Measurements from ENCODE around the gene ALG1L2. TPM values are rescaled to one million over a fixed set of nuclear protein-coding genes. Genes with fewer than 3 reads are reported as not detected.
"Not testable (repeated sequence)": the region's sequence is repeated elsewhere in the genome, so short reads cannot be mapped to it uniquely, and the experiment has no call there.

The ALG1L2 gene
- polyA plus RNA-seq, 3 donors, result not detected

- H3K27me3 Mint-ChIP-seq (ENCODE audit: low read depth in 3 of 3); H3K79me2 ChIP-seq (ENCODE audit: insufficient read depth, low read length); H3K9ac ChIP-seq (ENCODE audit: insufficient read depth, low read length, poor library complexity, severe bottlenecking); H3K27ac Mint-ChIP-seq; H3K36me3 Mint-ChIP-seq; H3K4me2 ChIP-seq (replicated peaks; ENCODE audit: extremely low read depth, low read length, poor library complexity, severe bottlenecking); H3K4me1 ChIP-seq (ENCODE audit: control insufficient read depth in 1 of 2, insufficient read depth in 2 of 2, low read length in 2 of 2); H2AFZ ChIP-seq (ENCODE audit: insufficient read depth, low read depth, low read length, poor library complexity, severe bottlenecking); H3K4me3 ChIP-seq (replicated peaks in 1 of 3; ENCODE audit: low read depth in 2 of 3, low read length in 3 of 3); H3K9me3 Mint-ChIP-seq; H3K36me3 ChIP-seq (replicated peaks in 1 of 2; ENCODE audit: control insufficient read depth in 1 of 2, insufficient read depth in 2 of 2, low read length in 2 of 2); H3K9me3 ChIP-seq (replicated peaks in 1 of 2; ENCODE audit: control insufficient read depth in 1 of 2, insufficient read depth in 1 of 2, low read length in 2 of 2); H4K20me1 ChIP-seq (ENCODE audit: insufficient read depth, low read length); H3K27me3 ChIP-seq (ENCODE audit: control insufficient read depth in 2 of 2, insufficient read depth in 2 of 2, low read length in 2 of 2); intact Hi-C loops (cut with micrococcal nuclease); H3K27ac ChIP-seq (ENCODE audit: low read depth in 1 of 2, low read length in 2 of 2); DNase-seq; H3K4me3 Mint-ChIP-seq; H3K4me1 Mint-ChIP-seq: not testable (repeated sequence)
- WGBS (ENCODE audit: insufficient coverage), result no CpG with 5 or more reads among the region's 8 CpGs
Observed at GRCh38 chr3:130138992-130139391, 57.4 kb downstream of the ALG1L2 start.

- H3K4me3 ChIP-seq (replicated peaks in 1 of 3; ENCODE audit: low read depth in 2 of 3, low read length in 3 of 3); intact Hi-C loops (cut with micrococcal nuclease); H3K27ac Mint-ChIP-seq; H3K4me1 Mint-ChIP-seq; H3K4me2 ChIP-seq (replicated peaks; ENCODE audit: extremely low read depth, low read length, poor library complexity, severe bottlenecking); DNase-seq; H3K27ac ChIP-seq (ENCODE audit: low read depth in 1 of 2, low read length in 2 of 2); H3K27me3 Mint-ChIP-seq (ENCODE audit: low read depth in 3 of 3); H3K9me3 Mint-ChIP-seq; H3K36me3 ChIP-seq (replicated peaks in 1 of 2; ENCODE audit: control insufficient read depth in 1 of 2, insufficient read depth in 2 of 2, low read length in 2 of 2); H3K4me1 ChIP-seq (ENCODE audit: control insufficient read depth in 1 of 2, insufficient read depth in 2 of 2, low read length in 2 of 2); H3K9ac ChIP-seq (ENCODE audit: insufficient read depth, low read length, poor library complexity, severe bottlenecking); H3K36me3 Mint-ChIP-seq; H3K79me2 ChIP-seq (ENCODE audit: insufficient read depth, low read length); H4K20me1 ChIP-seq (ENCODE audit: insufficient read depth, low read length); H3K27me3 ChIP-seq (ENCODE audit: control insufficient read depth in 2 of 2, insufficient read depth in 2 of 2, low read length in 2 of 2); H3K4me3 Mint-ChIP-seq; H2AFZ ChIP-seq (ENCODE audit: insufficient read depth, low read depth, low read length, poor library complexity, severe bottlenecking); H3K9me3 ChIP-seq (replicated peaks in 1 of 2; ENCODE audit: control insufficient read depth in 1 of 2, insufficient read depth in 1 of 2, low read length in 2 of 2): not testable (repeated sequence)
- whole genome bisulfite sequencing (ENCODE audit: insufficient coverage), result 93% methylated on average over 9 of the region's 16 CpGs
Observed at GRCh38 chr3:130140756-130141155, 59.1 kb downstream of the ALG1L2 start.

- H3K9ac ChIP-seq (ENCODE audit: insufficient read depth, low read length, poor library complexity, severe bottlenecking); H3K27me3 Mint-ChIP-seq (ENCODE audit: low read depth in 3 of 3); H3K4me1 Mint-ChIP-seq; H2AFZ ChIP-seq (ENCODE audit: insufficient read depth, low read depth, low read length, poor library complexity, severe bottlenecking); H3K79me2 ChIP-seq (ENCODE audit: insufficient read depth, low read length); H4K20me1 ChIP-seq (ENCODE audit: insufficient read depth, low read length); intact Hi-C loops (cut with micrococcal nuclease); H3K4me3 Mint-ChIP-seq; H3K9me3 Mint-ChIP-seq; H3K27ac ChIP-seq (ENCODE audit: low read depth in 1 of 2, low read length in 2 of 2); H3K36me3 ChIP-seq (replicated peaks in 1 of 2; ENCODE audit: control insufficient read depth in 1 of 2, insufficient read depth in 2 of 2, low read length in 2 of 2); DNase-seq; H3K27me3 ChIP-seq (ENCODE audit: control insufficient read depth in 2 of 2, insufficient read depth in 2 of 2, low read length in 2 of 2); H3K4me1 ChIP-seq (ENCODE audit: control insufficient read depth in 1 of 2, insufficient read depth in 2 of 2, low read length in 2 of 2); H3K36me3 Mint-ChIP-seq; H3K4me3 ChIP-seq (replicated peaks in 1 of 3; ENCODE audit: low read depth in 2 of 3, low read length in 3 of 3); H3K27ac Mint-ChIP-seq; H3K9me3 ChIP-seq (replicated peaks in 1 of 2; ENCODE audit: control insufficient read depth in 1 of 2, insufficient read depth in 1 of 2, low read length in 2 of 2); H3K4me2 ChIP-seq (replicated peaks; ENCODE audit: extremely low read depth, low read length, poor library complexity, severe bottlenecking): not testable (repeated sequence)
- 95% methylated on average over 4 of the region's 13 CpGs for WGBS (ENCODE audit: insufficient coverage)
Observed at GRCh38 chr3:130143648-130144327, 62.2 kb downstream of the ALG1L2 start.

- H3K36me3 Mint-ChIP-seq; H3K9ac ChIP-seq (ENCODE audit: insufficient read depth, low read length, poor library complexity, severe bottlenecking); DNase-seq; H2AFZ ChIP-seq (ENCODE audit: insufficient read depth, low read depth, low read length, poor library complexity, severe bottlenecking); H3K27me3 Mint-ChIP-seq (ENCODE audit: low read depth in 3 of 3); H3K4me1 ChIP-seq (ENCODE audit: control insufficient read depth in 1 of 2, insufficient read depth in 2 of 2, low read length in 2 of 2); H3K9me3 Mint-ChIP-seq; H3K36me3 ChIP-seq (replicated peaks in 1 of 2; ENCODE audit: control insufficient read depth in 1 of 2, insufficient read depth in 2 of 2, low read length in 2 of 2); H3K4me2 ChIP-seq (replicated peaks; ENCODE audit: extremely low read depth, low read length, poor library complexity, severe bottlenecking); H3K27me3 ChIP-seq (ENCODE audit: control insufficient read depth in 2 of 2, insufficient read depth in 2 of 2, low read length in 2 of 2); H3K4me3 Mint-ChIP-seq; H3K27ac ChIP-seq (ENCODE audit: low read depth in 1 of 2, low read length in 2 of 2); H3K4me3 ChIP-seq (replicated peaks in 1 of 3; ENCODE audit: low read depth in 2 of 3, low read length in 3 of 3); H3K9me3 ChIP-seq (replicated peaks in 1 of 2; ENCODE audit: control insufficient read depth in 1 of 2, insufficient read depth in 1 of 2, low read length in 2 of 2); H3K27ac Mint-ChIP-seq; H4K20me1 ChIP-seq (ENCODE audit: insufficient read depth, low read length); intact Hi-C loops (cut with micrococcal nuclease); H3K4me1 Mint-ChIP-seq; H3K79me2 ChIP-seq (ENCODE audit: insufficient read depth, low read length): not testable (repeated sequence)
- WGBS (ENCODE audit: insufficient coverage), result 96% methylated on average over 4 of the region's 9 CpGs
Observed at GRCh38 chr3:130144328-130144650, 62.7 kb downstream of the ALG1L2 start.
